Upper lobe of left lung (tissue), 6 donors: ENCODE measurements around the gene BSCL2. TPM values are rescaled to one million over a fixed set of nuclear protein-coding genes. Genes with fewer than 3 reads are reported as not detected.
A peak's percentile ranks its signal among the peaks of the same experiment; 100 is the strongest.

Source experiments
- ATAC-seq, 2 donors: fragments of 200-7000 bp; cut with Tn5 transposase; one replicate each; pipeline ENCODE4 v1.9.1; 2022; ENCODE audit warnings: mild to moderate bottlenecking in 2 of 2, moderate library complexity in 2 of 2; ENCODE audit not compliant: low FRiP score in 2 of 2
- DNase-seq, 2 donors: peaks; one replicate each; pipeline ENCODE4 v3.0.0-alpha.2; 2019 to 2020
- H3K27ac ChIP-seq, 4 donors: fragments of 200-600 bp; sonication (generic); one replicate each; pipeline ENCODE4 v1.5.1; 2016 to 2019
- H3K27me3 ChIP-seq, 4 donors: fragments of 200-600 bp; sonication (generic); one replicate each; pipeline ENCODE4 v1.5.1; 2017 to 2019
- H3K36me3 ChIP-seq, 4 donors: fragments of 200-600 bp; sonication (generic); one replicate each; pipeline ENCODE4 v1.5.1; 2016 to 2019
- H3K4me1 ChIP-seq, 4 donors: fragments of 200-600 bp; sonication (generic); one replicate each; pipeline ENCODE4 v1.5.1; 2018 to 2019
- H3K4me3 ChIP-seq, 4 donors: fragments of 200-600 bp; sonication (generic); one replicate each; pipeline ENCODE4 v1.5.1; 2017 to 2019; ENCODE audit warnings: mild to moderate bottlenecking in 2 of 4, moderate library complexity in 1 of 4
- H3K9me3 ChIP-seq, 4 donors: fragments of 200-600 bp; sonication (generic); one replicate each; pipeline ENCODE4 v1.5.1; 2018 to 2019
- EP300 ChIP-seq, 4 donors: sonication (generic); formaldehyde crosslinking; IDR thresholded peaks; one replicate each; pipeline ENCODE4 v1.5.1; 2017; ENCODE audit warnings: antibody characterized with exemption in 4 of 4, control low read depth in 2 of 4
- POLR2A ChIP-seq, 4 donors: fragments of 450-650 bp; IDR thresholded peaks; one replicate each; pipeline ENCODE4 v1.5.1; 2016 to 2017; ENCODE audit warnings: antibody characterized with exemption in 4 of 4, mild to moderate bottlenecking in 2 of 4
- POLR2AphosphoS5 ChIP-seq, 2 donors: sonication (generic); formaldehyde crosslinking; IDR thresholded peaks; one replicate each; pipeline ENCODE4 v1.5.1; 2017; ENCODE audit warnings: antibody characterized with exemption in 2 of 2
- WGBS, 2 donors: methylation state at CpG; one replicate each; pipeline ENCODE4 v1.1.5; 2017 to 2018; 5-methylcytosine and 5-hydroxymethylcytosine counted together
- total RNA-seq, 6 donors: library from RNA; depleted of rRNA in 4 of 6; stranded (reverse); fragments of >200 nt in 4 of 6; gene quantifications; one replicate each; pipeline versions ENCODE4 v1.1.0 to v1.2.1, GENCODE V29; 2016 to 2021
- TF ChIP-seq, protein P1 (sequence below), 6 experiments: fragments of 450-650 bp in 4 of 6; fragments of 200-600 bp in 2 of 6; sonication (generic) in 2 of 6; IDR thresholded peaks; one replicate each; pipeline ENCODE4 v1.5.1; 2016 to 2019; ENCODE audit warnings: antibody characterized with exemption in 6 of 6
- donor health status: DM: no; HTN: no; CAD: no; lungs with moderate emphysema.
- donor health status: DM: no; HTN: yes; CAD: no; lungs with severe emphysema.

Gene BSCL2
- total RNA-seq, 6 donors from 2014 or later, result 75.5 to 198 (median 87.5) TPM

DNA sequence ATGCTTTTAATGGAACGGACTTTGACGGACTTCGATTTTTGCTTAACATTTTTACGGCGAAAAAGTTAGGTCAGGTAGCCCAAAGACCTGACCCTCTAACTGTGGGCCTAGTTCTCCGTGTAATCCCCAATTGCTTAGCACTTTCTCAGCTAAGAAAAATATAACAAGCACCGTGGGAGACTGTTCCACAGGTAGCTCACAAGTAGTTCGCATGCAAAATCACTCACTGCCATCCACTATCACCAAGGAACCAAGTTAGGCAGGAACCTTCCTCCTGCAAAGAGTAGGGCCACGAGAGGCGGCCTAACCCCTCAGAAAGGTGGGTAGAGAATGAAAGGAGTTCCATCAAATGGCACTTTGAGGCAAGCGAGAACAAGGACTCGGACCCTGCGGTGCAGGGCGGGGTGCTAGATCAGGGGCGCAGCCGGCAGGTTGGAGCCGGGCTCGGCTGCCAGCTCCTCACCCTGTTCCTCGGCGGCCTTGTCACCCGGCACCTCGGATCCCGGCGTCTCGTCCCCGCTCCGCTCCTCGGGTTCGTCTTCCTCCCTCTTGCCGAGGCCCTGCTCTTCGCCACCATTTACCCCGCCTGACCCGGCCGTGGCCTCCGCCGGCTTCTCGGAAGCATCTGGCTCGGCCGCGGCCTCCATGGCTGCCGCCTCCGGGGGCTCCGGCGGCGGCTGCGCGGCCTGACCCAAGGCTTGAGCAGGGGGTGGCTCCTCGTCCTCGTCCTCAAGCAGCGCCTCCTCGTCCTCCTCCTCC, 19.1 kb upstream of the BSCL2 start:
- H3K4me1 ChIP-seq, result peaks cover 41 to 58% (median 46%) of the 10 kb centered on the region in 4 donors
- H3K27me3 ChIP-seq, result no peaks in the 10 kb centered on the region
- 0 to 1% methylated on average over 30 to 46 of the region's 51 CpGs for WGBS, 2 donors
- H3K4me3 ChIP-seq, result peak overlapping the region; percentile 84 to 100 (median 98)
- H3K27ac ChIP-seq, result peak overlapping the region; percentile 86 to 95 (median 93)
- H3K9me3 ChIP-seq, result no peaks in the 10 kb centered on the region
- DNase-seq, result no peak
- H3K36me3 ChIP-seq, result peaks cover 22 to 43% (median 27%) of the 10 kb centered on the region in 4 donors
- TF ChIP-seq, protein P1, sequence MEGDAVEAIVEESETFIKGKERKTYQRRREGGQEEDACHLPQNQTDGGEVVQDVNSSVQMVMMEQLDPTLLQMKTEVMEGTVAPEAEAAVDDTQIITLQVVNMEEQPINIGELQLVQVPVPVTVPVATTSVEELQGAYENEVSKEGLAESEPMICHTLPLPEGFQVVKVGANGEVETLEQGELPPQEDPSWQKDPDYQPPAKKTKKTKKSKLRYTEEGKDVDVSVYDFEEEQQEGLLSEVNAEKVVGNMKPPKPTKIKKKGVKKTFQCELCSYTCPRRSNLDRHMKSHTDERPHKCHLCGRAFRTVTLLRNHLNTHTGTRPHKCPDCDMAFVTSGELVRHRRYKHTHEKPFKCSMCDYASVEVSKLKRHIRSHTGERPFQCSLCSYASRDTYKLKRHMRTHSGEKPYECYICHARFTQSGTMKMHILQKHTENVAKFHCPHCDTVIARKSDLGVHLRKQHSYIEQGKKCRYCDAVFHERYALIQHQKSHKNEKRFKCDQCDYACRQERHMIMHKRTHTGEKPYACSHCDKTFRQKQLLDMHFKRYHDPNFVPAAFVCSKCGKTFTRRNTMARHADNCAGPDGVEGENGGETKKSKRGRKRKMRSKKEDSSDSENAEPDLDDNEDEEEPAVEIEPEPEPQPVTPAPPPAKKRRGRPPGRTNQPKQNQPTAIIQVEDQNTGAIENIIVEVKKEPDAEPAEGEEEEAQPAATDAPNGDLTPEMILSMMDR (IDR thresholded peaks at IDR 0.05), result peak in 1 of 6 experiments; percentile 3
- no peak for TF ChIP-seq POLR2A (IDR thresholded peaks at IDR 0.05)
- no peak for ATAC-seq

DNA sequence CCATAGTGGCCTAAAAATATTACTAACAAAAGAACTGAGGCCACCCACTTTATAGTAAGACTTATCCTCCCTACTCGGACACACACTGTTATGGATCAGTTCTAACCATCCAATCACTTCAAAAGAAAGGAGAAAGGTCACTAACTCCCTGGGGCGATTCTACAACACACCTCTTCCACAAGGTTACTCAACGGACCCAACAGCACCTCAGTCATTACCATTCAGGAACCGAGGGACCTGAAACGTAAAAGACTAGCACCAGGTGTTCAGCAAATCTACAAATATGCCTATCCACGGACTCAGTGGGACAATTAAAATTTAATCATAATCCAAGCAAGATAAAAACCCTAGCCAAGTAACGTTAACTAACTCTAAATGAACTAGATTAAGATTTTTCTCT, 18.4 kb upstream of the BSCL2 start:
- ATAC-seq (no peak), DNase-seq (no peak)
- Histone ChIP-seq H3K4me3 (peak overlapping the region; percentile 84 to 100 (median 98)), H3K36me3 (peaks cover 29 to 43% (median 32%) of the 10 kb centered on the region in 4 donors), H3K9me3 (no peaks in the 10 kb centered on the region), H3K4me1 (peaks cover 39 to 51% (median 42%) of the 10 kb centered on the region in 4 donors), H3K27ac (peak overlapping the region; percentile 86 to 95 (median 93)), H3K27me3 (no peaks in the 10 kb centered on the region)
- TF ChIP-seq EP300 (IDR thresholded peaks at IDR 0.05), result no peak
- WGBS, 2 donors, result 1% methylated on average over 7 of the region's 7 CpGs

DNA sequence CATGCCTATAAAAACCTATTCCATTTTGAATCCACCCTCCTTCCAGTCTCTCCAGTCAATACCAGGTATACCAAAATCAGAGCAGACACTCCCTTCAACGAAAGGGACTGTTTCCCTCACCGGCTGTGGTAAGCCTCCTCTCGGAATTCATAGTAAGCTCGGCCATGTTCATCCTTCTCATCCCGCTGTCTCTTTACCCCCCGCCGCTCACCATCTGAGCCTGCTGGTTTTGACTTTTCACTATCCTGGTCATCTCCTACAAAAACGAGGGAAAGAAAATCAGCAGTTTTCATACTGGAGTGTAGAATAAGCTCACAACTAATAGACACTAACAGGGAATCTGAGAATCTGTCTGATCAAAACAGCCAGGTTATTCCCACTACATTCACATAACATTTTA, 16.9 kb upstream of the BSCL2 start:
- 59 to 67% methylated on average over 8 of the region's 8 CpGs for WGBS, 2 donors
- Histone ChIP-seq H3K27ac (peak overlapping the region in 2 of 4 donors; percentile 15 to 95), H3K9me3 (no peaks in the 10 kb centered on the region), H3K36me3 (peaks cover 44 to 57% (median 44%) of the 10 kb centered on the region in 4 donors), H3K4me3 (peak overlapping the region in 1 of 4 donors; percentile 98), H3K27me3 (no peaks in the 10 kb centered on the region), H3K4me1 (peaks cover 26 to 36% (median 28%) of the 10 kb centered on the region in 4 donors)
- TF ChIP-seq EP300 (IDR thresholded peaks at IDR 0.05) (no peak), POLR2AphosphoS5 (IDR thresholded peaks at IDR 0.05) (no peak), POLR2A (IDR thresholded peaks at IDR 0.05) (no peak)
- TF ChIP-seq, protein P1 (IDR thresholded peaks at IDR 0.05), result no peak
- no peak for ATAC-seq
- DNase-seq, result no peak

DNA sequence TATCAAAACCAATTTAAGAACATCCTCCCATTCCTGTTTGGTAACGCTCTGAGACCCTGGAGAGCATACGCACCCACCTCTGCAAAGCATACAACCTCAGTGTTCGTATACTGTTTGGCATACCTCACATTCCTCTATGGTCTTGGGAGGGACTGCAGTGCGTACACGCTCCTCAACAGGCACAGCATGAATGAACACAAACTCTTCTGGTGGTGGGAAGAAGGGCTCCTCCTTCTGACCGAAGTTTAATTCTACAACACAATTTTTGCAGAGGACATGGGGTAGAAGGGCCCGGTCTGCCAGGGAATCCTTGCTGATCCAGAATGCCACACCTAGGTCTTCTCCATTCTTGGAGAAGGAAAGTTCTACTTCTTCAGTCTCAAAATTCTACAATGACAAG, 14.8 kb upstream of the BSCL2 start:
- peaks cover 26 to 32% (median 27%) of the 10 kb centered on the region in 4 donors for H3K4me1 ChIP-seq
- DNase-seq (no peak), ATAC-seq (no peak)
- no peaks in the 10 kb centered on the region for H3K9me3 ChIP-seq
- peaks cover 64 to 79% (median 66%) of the 10 kb centered on the region in 4 donors for H3K36me3 ChIP-seq
- peak overlapping the region in 1 of 4 donors; percentile 30 for H3K27ac ChIP-seq
- no peak overlapping the region for H3K4me3 ChIP-seq
- TF ChIP-seq EP300 (IDR thresholded peaks at IDR 0.05) (no peak), POLR2AphosphoS5 (IDR thresholded peaks at IDR 0.05) (no peak), POLR2A (IDR thresholded peaks at IDR 0.05) (no peak)
- TF ChIP-seq, protein P1 (IDR thresholded peaks at IDR 0.05), result no peak
- no peaks in the 10 kb centered on the region for H3K27me3 ChIP-seq
- 73 to 77% methylated on average over 6 to 7 of the region's 7 CpGs for WGBS, 2 donors

DNA sequence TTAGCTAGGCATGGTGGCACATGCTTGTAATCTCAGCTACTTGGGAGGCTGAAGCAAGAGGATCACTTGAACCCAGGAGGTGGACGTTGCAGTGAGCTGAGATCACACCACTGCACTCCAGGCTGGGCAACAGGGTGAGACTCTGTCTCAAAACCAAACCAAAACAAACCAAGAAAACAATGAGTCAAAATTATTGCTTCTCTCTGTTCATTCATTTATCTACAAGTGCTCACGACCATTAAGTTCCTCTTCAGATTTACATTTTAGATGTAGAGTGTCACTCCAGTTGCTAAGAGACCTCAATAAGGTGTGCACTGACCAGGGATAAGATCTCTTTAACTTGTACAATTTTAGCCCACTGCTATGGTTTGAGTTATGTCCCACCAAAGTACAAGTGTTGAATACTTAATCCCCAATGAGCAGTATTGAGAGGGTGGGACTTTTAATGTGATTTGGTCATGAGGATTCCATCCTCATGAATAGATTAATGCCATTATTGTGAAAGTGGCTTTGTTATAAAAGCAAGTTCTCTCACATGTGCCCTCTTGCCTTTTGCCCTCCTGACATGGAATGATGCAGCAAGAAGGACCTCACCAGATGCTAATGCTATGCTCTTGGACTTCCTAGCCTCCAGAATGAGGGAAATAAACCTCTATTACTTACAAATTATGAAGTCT, 12.2 kb upstream of the BSCL2 start:
- Histone ChIP-seq H3K27me3 (no peaks in the 10 kb centered on the region), H3K4me1 (peaks cover 11 to 20% (median 16%) of the 10 kb centered on the region in 4 donors), H3K36me3 (peaks cover 90 to 100% (median 91%) of the 10 kb centered on the region in 4 donors), H3K27ac (no peak overlapping the region), H3K9me3 (no peaks in the 10 kb centered on the region), H3K4me3 (no peak overlapping the region)
- no peak for ATAC-seq
- WGBS, 2 donors, result 70 to 72% methylated on average over 2 of the region's 2 CpGs
- DNase-seq, result no peak
- TF ChIP-seq EP300 (IDR thresholded peaks at IDR 0.05) (no peak), POLR2AphosphoS5 (IDR thresholded peaks at IDR 0.05) (no peak), POLR2A (IDR thresholded peaks at IDR 0.05) (no peak)
- TF ChIP-seq, protein P1 (IDR thresholded peaks at IDR 0.05), result no peak
